Activated naive CD4-positive, alpha-beta T cell treated with anti-CD3 and anti-CD28 coated beads for 36 hours (primary cell): ENCODE results near the gene HDGFL2. TPM values are rescaled to one million over a fixed set of nuclear protein-coding genes. Genes with fewer than 3 reads are reported as not detected.
A peak's percentile ranks its signal among the peaks of the same experiment; 100 is the strongest.

Source experiments
- CTCF ChIA-PET: fragments of 350-600 bp; sonication (Branson Sonifier 250); formaldehyde crosslinking; loops from one replicate; lab custom pipeline; 2021; ENCODE audit warnings: antibody characterized with exemption; lab: Charles Lee
- DNase-seq: peaks from one replicate; pipeline ENCODE4 v3.0.0-alpha.2; 2020
- H3K27ac Mint-ChIP-seq: one replicate; pipeline ENCODE4 v1.8.0; 2021; ENCODE audit warnings: mild to moderate bottlenecking, mixed read lengths
- H3K27me3 Mint-ChIP-seq: one replicate; pipeline ENCODE4 v1.8.0; 2021; ENCODE audit warnings: low read depth, mixed read lengths
- H3K36me3 Mint-ChIP-seq: one replicate; pipeline ENCODE4 v1.8.0; 2021; ENCODE audit warnings: low read depth, mixed read lengths
- H3K4me1 Mint-ChIP-seq: one replicate; pipeline ENCODE4 v1.8.0; 2021; ENCODE audit warnings: low read depth, mixed read lengths
- H3K4me3 Mint-ChIP-seq: one replicate; pipeline ENCODE4 v1.8.0; 2021; ENCODE audit warnings: mild to moderate bottlenecking, moderate library complexity, mixed read lengths
- H3K9me3 Mint-ChIP-seq: one replicate; pipeline ENCODE4 v1.8.0; 2021; ENCODE audit warnings: mixed read lengths
- intact Hi-C: fragments of 100-400 bp; cut with micrococcal nuclease; formaldehyde crosslinking; loops from one replicate; pipeline ENCODE4 v1.15.1; 2023
- total RNA-seq, 2 experiments: library from RNA; stranded (reverse); gene quantifications; one replicate each; pipeline ENCODE4 v1.2.3, GENCODE V29; 2021

HDGFL2 gene
- total RNA-seq, 2 experiments from 2014 or later, result 43.0 to 43.5 TPM

DNA sequence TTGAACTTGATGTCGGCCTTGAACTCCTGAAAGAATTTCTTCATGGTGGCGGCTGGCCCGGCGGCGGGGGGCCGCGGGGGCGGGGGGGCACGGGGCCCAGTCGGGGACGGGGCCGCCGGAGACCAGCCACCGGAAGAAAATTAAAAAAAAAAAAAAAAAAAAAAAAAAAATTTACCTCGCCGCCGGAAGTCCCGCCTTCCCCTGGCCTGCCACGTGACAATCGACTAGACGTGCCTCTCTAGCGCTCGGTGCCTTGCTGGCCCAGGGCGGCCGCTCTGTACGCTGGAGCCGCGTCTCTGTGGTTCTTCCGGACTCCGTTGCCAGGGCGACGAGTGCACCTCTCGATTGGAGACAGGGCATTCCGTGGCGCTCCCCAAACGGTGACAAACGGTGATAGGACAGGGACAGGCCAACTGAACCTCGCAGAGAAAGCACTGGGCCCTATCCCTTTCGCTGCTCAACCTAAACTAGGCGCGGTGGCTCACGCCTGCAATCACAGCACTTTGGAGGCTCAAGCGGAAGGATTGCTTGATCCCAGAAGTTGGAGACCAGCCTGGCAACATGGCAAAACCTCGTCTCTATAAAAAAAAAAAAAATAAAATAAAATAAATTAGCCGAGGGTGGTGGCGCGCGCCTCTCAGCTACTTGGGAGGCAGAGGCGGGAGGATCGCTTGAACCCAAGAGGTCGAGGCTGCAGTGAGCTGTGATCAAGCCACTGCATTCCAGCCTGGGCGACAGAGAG lies 14.3 kb upstream of the HDGFL2 start, which contains the start of gene UBXN6:
Gene UBXN6 (minus strand): TSS at position 141 of the 742 bp plus-strand sequence. CDS start 97 bp downstream, at position 44.
- H3K9me3 Mint-ChIP-seq, result no peaks in the 10 kb centered on the region
- peak within 1 kb of the TSS; percentile 86 for H3K4me3 Mint-ChIP-seq
- CTCF ChIA-PET, result no interaction called here
- peaks cover 12% of the 10 kb centered on the region for H3K4me1 Mint-ChIP-seq
- H3K27me3 Mint-ChIP-seq, result no peaks in the 10 kb centered on the region
- no peaks in the 10 kb centered on the region for H3K36me3 Mint-ChIP-seq
- H3K27ac Mint-ChIP-seq, result peak within 1 kb of the TSS; percentile 85
- DNase-seq, result peak; percentile 99
- intact Hi-C loops, result loop anchor here (1.0 to 5.0 kb wide), 4 partner anchors 13 to 334 kb away; partner anchors contain the start of genes CHAF1A, FEM1A and YJU2

DNA sequence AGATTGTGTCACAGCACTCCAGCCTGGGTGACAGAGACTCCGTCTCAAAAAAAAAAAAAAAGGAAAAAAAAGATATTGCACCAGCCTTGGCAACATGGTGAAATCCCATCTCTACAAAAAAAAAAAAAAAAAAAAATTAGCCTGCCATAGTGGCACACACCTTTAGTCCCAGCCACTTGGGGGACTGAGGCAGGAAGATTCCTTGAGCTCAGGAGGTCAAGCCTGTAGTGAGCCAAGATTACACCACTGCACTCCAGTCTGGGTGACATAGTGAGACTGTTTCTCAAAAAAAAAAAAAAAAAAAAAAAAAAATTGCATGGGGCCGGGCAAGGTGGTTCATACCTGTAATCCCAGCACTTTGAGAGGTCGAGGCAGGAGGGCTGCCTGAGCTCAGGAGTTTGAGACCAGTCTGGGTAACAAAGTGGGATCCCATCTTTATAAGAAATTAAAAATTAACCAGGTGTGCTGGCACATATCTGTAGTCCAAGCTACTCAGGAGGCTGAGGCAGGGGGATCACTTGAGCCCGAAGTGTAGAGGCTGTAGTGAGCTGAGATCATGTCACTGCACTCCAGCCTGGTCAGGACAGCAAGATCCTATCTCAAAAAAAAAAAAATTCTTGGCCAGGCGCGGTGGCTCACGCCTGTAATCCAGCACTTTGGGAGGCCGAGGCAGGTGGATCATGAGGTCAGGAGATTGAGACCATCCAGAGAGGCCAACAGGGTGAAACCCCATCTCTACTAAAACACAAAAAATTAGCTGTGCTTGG lies 7.1 kb upstream of the HDGFL2 start:
- DNase-seq, result no peak
- Mint-ChIP-seq H3K4me3 (no peak overlapping the region), H3K9me3 (no peaks in the 10 kb centered on the region), H3K27ac (no peak overlapping the region), H3K4me1 (no peaks in the 10 kb centered on the region), H3K27me3 (no peaks in the 10 kb centered on the region), H3K36me3 (no peaks in the 10 kb centered on the region)
- intact Hi-C loops, result no loop called here
- CTCF ChIA-PET, result no interaction called here

DNA sequence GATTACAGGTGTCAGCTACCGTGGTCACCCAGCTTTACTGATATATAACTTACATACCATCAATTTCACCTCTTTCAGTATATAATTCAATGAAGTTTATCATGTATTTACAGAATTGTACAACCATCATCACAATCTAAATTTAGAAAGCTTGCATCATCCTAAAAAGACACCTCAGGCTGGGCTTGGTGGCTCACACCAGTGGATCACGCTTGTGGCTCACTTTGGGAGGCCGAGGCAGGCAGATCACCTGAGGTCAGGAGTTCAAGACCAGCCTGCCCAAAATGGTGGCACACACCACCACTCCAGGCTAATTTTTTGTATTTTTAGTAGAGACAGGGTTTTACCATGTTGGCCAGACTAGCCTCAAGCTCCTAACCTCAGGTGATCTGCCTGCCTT lies 4.3 kb upstream of the HDGFL2 start:
- Mint-ChIP-seq H3K36me3 (no peaks in the 10 kb centered on the region), H3K27me3 (no peaks in the 10 kb centered on the region), H3K27ac (no peak overlapping the region), H3K4me3 (no peak overlapping the region), H3K9me3 (no peaks in the 10 kb centered on the region), H3K4me1 (peaks cover 5% of the 10 kb centered on the region)
- CTCF ChIA-PET, result interaction anchor here (0.5 kb wide), 1 partner anchor 203 kb away, joined by 5 read pairs; no protein-coding TSS in a partner anchor
- intact Hi-C loops, result no loop called here
- DNase-seq, result no peak

DNA sequence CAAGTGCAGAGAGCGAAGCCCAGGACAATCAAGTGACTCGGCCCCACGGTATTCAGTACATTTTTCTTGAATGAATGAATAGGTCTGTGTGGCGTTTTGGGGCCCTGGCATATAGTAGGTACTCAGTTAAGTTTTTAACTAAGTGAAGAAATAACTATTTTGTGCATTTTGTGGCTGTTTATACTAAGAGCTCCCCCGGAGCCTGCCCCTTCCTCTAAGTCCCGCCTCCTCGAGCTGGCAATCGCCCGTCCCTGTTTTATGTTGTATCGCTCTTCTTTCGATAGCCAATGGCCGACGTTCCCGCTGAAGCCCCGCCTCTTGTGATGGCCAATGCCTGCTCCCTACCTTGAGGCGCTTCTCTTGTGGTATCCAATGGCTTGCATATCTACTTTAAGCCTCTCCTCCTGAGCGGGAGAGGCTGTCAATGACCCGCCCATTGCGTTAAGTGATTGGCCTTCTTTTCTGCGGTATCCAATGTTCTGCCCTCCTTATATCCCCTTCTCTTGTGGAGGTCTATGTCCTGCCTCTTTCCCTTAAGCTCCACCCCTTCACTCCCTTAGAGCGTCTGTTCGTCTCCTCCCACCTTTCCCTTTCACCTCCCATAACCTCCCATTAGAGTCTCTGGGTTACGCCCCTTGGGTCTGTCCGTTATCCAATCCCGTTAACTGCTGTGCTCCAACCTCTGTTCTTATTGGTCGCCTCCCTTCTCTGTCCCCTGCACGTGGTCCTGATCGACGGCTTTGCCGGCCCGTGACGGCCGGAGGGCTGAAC lies 509 bp upstream of the HDGFL2 start:
- Mint-ChIP-seq H3K36me3 (no peaks in the 10 kb centered on the region), H3K4me1 (peaks cover 21% of the 10 kb centered on the region), H3K27me3 (no peaks in the 10 kb centered on the region), H3K4me3 (no peak overlapping the region), H3K27ac (no peak overlapping the region), H3K9me3 (no peaks in the 10 kb centered on the region)
- peak; percentile 99 for DNase-seq
- CTCF ChIA-PET, result interaction anchor here (0.6 to 1.5 kb wide), 3 partner anchors 71 to 165 kb away, joined by 3 to 10 read pairs (median 5); partner anchors contain the start of gene SH3GL1
- intact Hi-C loops, result loop anchor here (1.0 to 5.0 kb wide), 12 partner anchors 14 to 1216 kb away; partner anchors contain the start of genes DPP9, FEM1A, FZR1 and MPND

DNA sequence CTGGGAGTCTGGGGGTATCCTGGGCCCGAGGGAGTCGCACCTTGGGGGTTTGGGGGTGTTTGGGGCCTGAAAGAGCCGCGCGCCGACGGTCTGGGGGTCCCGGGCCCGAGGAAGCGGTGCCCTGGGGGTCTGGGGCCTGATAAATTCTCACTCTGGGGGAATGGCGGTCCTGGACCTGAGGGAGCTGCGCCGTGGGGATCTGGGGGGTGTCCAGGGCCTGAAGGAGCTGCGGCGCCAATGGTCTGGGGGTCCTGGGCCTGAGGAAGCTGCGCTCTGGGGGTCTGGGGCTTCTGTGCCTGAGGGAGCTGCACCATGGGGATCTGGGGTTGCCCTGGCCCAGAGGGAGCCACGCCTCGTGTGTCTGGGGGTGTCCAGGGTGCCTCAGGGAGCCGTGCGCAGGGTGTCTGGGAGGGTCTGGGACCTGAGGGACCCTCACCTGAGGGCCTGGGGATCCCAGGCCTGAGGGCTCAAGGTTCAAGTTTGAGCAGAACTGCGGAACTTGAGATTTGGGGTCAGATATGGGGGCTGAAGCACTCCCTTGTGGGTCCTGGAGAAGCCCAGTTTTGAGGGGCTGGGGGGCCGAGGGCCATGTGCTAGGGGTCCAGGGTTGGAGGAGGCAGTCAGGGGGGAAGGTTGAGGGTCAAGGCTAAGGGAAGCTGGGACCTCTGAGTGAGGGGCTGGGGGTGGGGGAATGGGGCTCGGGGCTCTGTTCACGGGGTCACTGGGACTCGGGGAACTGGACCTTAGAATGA lies 1.1 kb downstream of the HDGFL2 start:
- Mint-ChIP-seq H3K9me3 (no peaks in the 10 kb centered on the region), H3K36me3 (no peaks in the 10 kb centered on the region), H3K27ac (no peak overlapping the region), H3K4me1 (peaks cover 21% of the 10 kb centered on the region), H3K27me3 (no peaks in the 10 kb centered on the region), H3K4me3 (peak overlapping the region; percentile 66)
- CTCF ChIA-PET, result no interaction called here
- intact Hi-C loops, result loop anchor here (5.0 kb wide), 5 partner anchors 131 to 1214 kb away; partner anchors contain the start of genes DPP9, FZR1, MPND and ZBTB7A
- no peak for DNase-seq

DNA sequence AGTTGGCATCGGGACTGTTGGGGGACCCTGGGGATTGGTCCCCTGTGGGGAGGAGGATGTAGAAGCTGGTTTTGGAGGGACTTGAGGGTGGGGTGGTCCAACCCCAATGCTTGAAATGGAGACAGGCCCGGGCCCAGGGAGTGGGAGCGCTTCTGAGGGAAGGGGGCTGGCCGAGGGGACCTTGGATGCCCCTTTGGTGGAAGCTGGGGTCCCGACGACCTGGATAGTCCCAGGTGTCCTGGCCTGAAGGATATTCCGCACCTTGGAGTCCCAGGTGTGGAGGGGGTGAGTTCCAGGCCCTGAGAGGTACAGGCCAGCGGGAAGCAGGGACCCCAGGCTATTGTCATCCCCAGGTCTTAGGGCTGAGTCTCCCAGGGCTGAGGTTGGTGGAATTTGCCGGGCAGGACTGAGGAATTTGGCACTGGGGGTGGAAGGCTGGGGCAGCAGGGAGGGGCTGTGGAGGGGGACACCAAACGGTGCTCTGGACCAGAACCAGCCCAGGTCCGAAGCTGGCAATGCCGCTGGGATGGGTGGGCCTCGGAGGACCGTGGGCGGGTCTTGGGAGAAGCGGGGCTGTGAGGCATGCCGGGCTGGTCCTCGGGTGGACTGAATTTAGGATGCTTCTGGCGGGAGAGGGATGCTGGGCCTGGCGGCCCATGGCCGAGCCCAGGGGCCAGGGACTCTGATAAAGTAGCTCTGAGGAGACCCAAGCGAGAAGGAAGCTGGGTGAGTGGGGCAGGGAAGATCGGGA lies 1.8 kb downstream of the HDGFL2 start:
- Mint-ChIP-seq H3K27ac (no peak overlapping the region), H3K27me3 (no peaks in the 10 kb centered on the region), H3K36me3 (no peaks in the 10 kb centered on the region), H3K9me3 (no peaks in the 10 kb centered on the region), H3K4me3 (peak overlapping the region; percentile 66), H3K4me1 (peaks cover 21% of the 10 kb centered on the region)
- intact Hi-C loops, result loop anchor here (5.0 kb wide), 5 partner anchors 132 to 1213 kb away; partner anchors contain the start of genes DPP9, FZR1, MPND and ZBTB7A
- CTCF ChIA-PET, result interaction anchor here (1.2 kb wide), 1 partner anchor 51 kb away, joined by 5 read pairs; no protein-coding TSS in a partner anchor
- no peak for DNase-seq

DNA sequence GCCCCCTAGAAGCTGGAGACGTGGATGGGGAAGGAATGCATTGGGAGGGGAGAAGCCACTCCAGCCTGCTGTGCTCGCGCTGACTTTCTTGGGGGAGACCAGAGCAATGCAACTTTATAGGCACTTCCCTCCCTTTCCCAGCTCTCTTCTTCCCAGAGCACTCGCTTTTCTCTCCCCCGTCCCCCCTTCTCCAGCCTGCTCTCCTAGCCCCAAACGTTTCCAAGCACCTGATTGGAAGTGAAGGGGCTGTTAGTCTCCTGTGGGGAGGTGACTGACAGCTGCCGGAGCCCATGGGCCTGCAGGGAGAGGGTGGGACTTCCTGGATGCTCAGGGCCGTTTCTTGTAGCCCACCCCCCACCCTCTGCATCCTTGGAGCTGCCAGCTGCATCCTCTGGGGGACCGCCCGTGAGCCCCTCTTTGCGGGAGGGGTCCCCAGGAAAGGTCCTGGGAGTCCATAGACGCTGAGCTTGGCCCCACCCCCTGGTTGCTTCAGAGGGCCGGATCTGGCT lies 2.5 kb downstream of the HDGFL2 start:
- H3K9me3 Mint-ChIP-seq, result no peaks in the 10 kb centered on the region
- no peaks in the 10 kb centered on the region for H3K27me3 Mint-ChIP-seq
- peak; percentile 46 for DNase-seq
- CTCF ChIA-PET, result interaction anchor here (1.2 kb wide), 1 partner anchor 50 kb away, joined by 5 read pairs; no protein-coding TSS in a partner anchor
- H3K4me3 Mint-ChIP-seq, result peak overlapping the region; percentile 66
- no peak overlapping the region for H3K27ac Mint-ChIP-seq
- peaks cover 21% of the 10 kb centered on the region for H3K4me1 Mint-ChIP-seq
- intact Hi-C loops, result loop anchor here (5.0 kb wide), 5 partner anchors 132 to 1213 kb away; partner anchors contain the start of genes DPP9, FZR1, MPND and ZBTB7A
- no peaks in the 10 kb centered on the region for H3K36me3 Mint-ChIP-seq

DNA sequence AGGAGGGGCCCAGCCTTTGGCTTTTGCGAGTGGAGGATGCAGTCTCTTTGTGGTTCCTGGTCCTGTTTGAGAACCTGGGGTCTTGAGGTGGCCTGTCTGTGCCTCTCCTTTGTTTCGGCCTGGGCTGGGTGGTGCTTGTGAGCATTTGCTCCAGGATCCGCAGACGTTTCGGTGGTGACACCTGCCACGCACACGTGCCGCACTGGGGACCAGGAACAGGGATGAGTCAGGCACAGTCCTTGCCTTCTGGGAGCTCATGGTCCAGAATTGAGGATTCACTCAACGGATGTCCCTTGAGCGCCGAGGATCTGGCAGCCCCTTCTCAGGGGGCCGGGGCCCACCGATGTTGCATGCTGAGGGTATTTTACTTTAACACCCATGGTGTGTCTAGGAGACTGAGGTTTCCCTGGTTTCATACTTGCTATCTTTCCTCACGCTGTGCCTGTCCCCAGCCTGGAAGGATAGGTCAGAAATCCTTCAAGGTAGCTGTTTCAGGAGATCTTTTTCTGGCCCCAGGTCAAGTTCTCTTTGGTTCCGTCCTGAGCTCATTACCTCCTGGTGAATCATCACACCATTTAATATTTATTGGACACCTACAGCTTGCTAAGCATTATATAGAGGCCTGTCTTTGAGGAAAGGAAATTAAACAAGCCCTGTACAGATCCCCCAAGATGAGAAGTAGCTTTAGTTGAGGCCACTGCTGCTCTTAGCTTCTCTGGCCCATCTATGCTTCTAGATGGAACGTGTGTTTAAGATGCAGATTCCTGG lies 5.1 kb downstream of the HDGFL2 start:
- no peaks in the 10 kb centered on the region for H3K36me3 Mint-ChIP-seq
- intact Hi-C loops, result no loop called here

DNA sequence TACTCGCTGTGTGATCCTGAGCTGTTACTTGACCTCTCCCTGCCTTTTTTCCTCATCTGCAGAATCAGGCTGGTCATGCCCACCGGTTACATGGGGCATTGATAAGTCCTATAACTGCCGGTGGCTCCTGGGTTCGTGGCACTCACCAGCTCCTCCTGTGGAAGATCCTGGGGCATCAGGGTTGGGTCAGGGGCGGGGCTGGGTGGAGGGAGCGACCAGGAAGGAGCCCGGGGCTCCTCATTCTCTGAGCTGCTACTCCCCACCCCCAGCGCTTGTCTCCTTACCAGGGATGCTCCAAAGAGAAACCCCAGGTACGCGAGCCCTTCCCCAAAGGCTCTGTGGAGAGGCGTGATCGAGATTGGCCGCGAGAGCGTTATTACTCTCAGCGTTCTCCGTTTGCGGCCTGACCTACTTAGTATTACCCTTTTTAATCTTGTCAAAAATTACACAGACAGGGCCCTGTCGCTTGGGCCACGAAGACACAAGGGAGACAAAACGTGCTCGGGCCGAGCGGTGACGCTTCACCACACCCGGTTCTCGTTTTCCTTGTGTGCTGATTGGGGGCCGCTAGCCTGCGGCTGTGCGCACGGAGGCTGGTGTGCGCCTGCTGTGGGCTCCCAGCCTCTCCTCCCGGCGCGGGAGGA lies 10.7 kb downstream of the HDGFL2 start:
- Mint-ChIP-seq H3K27ac (no peak overlapping the region), H3K4me1 (no peaks in the 10 kb centered on the region), H3K36me3 (peaks cover 2% of the 10 kb centered on the region), H3K9me3 (no peaks in the 10 kb centered on the region), H3K4me3 (no peak overlapping the region), H3K27me3 (no peaks in the 10 kb centered on the region)
- no peak for DNase-seq
- CTCF ChIA-PET, result interaction anchor here (1.7 kb wide), 1 partner anchor 74 kb away, joined by 3 read pairs; no protein-coding TSS in a partner anchor
- intact Hi-C loops, result no loop called here

More for the DNA sequence above, 5.1 kb downstream of the HDGFL2 start:
- no peak overlapping the region for H3K4me3 Mint-ChIP-seq
- no peaks in the 10 kb centered on the region for H3K9me3 Mint-ChIP-seq
- CTCF ChIA-PET, result no interaction called here
- no peak for DNase-seq
- H3K27ac Mint-ChIP-seq, result no peak overlapping the region
- H3K27me3 Mint-ChIP-seq, result no peaks in the 10 kb centered on the region
- peaks cover 17% of the 10 kb centered on the region for H3K4me1 Mint-ChIP-seq

DNA sequence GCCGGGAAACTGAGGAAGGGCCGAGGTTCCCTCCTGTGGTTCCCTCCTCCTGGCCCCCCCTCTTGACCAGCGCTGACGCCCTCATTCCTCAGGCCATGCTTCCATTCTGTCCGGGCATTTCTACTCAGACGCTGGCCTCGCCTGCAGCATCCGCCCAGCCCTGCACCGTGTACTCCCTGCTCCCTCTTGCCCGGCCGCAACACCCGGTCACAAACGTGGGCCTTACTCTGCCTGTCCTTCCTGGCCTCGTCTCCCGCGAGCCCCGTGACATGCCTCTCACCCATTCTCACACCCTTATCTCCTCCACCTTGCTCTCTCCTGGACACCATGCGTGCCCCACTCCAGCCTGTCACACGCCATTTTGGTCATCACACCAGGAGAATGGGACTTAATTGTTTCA lies 11.3 kb downstream of the HDGFL2 start:
- CTCF ChIA-PET, result no interaction called here
- intact Hi-C loops, result no loop called here
- Mint-ChIP-seq H3K27ac (no peak overlapping the region), H3K4me1 (no peaks in the 10 kb centered on the region), H3K36me3 (peaks cover 2% of the 10 kb centered on the region), H3K27me3 (no peaks in the 10 kb centered on the region), H3K9me3 (no peaks in the 10 kb centered on the region), H3K4me3 (no peak overlapping the region)
- DNase-seq, result no peak
